ENCODE data around the gene TMEM217. TPM values are rescaled to one million over a fixed set of nuclear protein-coding genes. Genes with fewer than 3 reads are reported as not detected.

The TMEM217 gene
- polyA plus RNA-seq, 1 of the 3 experiments (the other 2 are of a cell fraction): 1.5 TPM

DNA sequence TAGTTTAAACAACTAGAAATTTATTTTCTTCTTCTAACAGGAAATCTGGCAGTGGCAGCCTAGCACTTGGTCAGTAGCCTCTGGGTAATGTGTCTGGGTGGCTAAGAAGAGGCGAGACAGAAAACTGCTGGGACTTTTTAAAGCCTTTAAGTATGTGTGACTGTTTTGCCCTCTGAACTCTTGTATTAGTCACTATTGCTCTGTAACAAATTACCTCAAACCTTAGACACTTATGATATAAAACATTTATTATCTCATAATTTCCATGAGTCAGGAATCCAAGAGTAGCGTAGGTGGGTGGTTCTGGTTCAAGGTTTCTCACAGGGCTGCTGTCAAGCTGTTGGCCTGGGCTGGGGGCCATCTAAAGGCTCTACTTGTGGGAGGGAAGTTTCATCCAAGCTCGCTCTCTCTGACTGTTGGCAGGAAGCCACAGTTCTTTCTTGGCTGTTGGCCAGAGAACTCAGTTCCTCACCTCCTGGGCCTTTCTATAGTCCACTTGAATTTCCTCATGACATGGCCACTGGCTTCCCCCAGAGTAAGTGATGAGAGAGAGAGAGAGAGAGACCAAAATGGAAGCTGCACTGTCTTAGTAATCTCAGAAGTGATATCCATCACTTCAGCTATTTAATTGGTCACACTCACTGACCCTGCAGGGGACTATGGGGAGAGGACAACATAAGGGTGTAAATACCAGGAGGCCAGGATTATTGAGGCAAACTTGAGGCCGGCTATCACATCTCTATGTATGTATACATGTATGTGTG lies 17.8 kb downstream of the TMEM217 start:
- H3K27me3 ChIP-seq (ENCODE audit: insufficient read depth): no peaks in the 10 kb centered on the region
- no peaks in the 10 kb centered on the region for H3K9me3 ChIP-seq
- no peaks in the 10 kb centered on the region for H4K20me1 ChIP-seq (ENCODE audit: insufficient read depth)
- H3K79me2 ChIP-seq (ENCODE audit: insufficient read depth): no peaks in the 10 kb centered on the region
- CTCF ChIA-PET: interaction anchor here (0.9 kb wide), 1 partner anchor 25 kb away, joined by 3 read pairs; no protein-coding TSS in a partner anchor
- DNase-seq: peak; percentile 41
- POLR2A ChIA-PET: no interaction called here
- H3K4me2 ChIP-seq: peak overlapping the region; percentile 18; the same call in 1 of the 2 replicates
- H3F3A ChIP-seq (replicated peaks; ENCODE audit: insufficient read depth): peaks cover 60% of the 10 kb centered on the region
- H3K36me3 ChIP-seq (replicated peaks in 1 of 2; ENCODE audit: control insufficient read depth in 1 of 2, insufficient read depth in 2 of 2, low read length in 1 of 2): no peaks in the 10 kb centered on the region
- H2AFZ ChIP-seq (ENCODE audit: low read depth): no peak overlapping the region
- peak overlapping the region; percentile 61 to 100 for H3K27ac ChIP-seq (ENCODE audit: low read depth in 2 of 2, low read length in 1 of 2)
- H3K9me2 ChIP-seq: no peaks in the 10 kb centered on the region
- WGBS (ENCODE audit: low lambda C conversion rate): 30% methylated on average over 4 of the region's 4 CpGs
- peaks cover 23 to 26% of the 10 kb centered on the region in 2 experiments for H3K4me1 ChIP-seq (ENCODE audit: control insufficient read depth in 1 of 2, insufficient read depth in 2 of 2, low read depth in 1 of 2, low read length in 1 of 2)
- H3K9ac ChIP-seq: peak overlapping the region; percentile 53; the same call in 1 of the 2 replicates
- H3K4me3 ChIP-seq (ENCODE audit: low read depth in 2 of 2, low read length in 1 of 2): no peak overlapping the region
- TF ChIP-seq SMC3 (IDR thresholded peaks at IDR 0.05; ENCODE audit: low read depth, low read length): no peak
- no peak for TF ChIP-seq NRF1 (IDR thresholded peaks at IDR 0.05; ENCODE audit: low read depth, low read length)
- TF ChIP-seq EZH2phosphoT487 (IDR thresholded peaks at IDR 0.05; ENCODE audit: borderline replicate concordance, low read depth): no peak
- TF ChIP-seq NFIC (IDR thresholded peaks at IDR 0.05; ENCODE audit: borderline replicate concordance): peak; percentile 97
- TF ChIP-seq, protein P1, sequence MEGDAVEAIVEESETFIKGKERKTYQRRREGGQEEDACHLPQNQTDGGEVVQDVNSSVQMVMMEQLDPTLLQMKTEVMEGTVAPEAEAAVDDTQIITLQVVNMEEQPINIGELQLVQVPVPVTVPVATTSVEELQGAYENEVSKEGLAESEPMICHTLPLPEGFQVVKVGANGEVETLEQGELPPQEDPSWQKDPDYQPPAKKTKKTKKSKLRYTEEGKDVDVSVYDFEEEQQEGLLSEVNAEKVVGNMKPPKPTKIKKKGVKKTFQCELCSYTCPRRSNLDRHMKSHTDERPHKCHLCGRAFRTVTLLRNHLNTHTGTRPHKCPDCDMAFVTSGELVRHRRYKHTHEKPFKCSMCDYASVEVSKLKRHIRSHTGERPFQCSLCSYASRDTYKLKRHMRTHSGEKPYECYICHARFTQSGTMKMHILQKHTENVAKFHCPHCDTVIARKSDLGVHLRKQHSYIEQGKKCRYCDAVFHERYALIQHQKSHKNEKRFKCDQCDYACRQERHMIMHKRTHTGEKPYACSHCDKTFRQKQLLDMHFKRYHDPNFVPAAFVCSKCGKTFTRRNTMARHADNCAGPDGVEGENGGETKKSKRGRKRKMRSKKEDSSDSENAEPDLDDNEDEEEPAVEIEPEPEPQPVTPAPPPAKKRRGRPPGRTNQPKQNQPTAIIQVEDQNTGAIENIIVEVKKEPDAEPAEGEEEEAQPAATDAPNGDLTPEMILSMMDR (IDR thresholded peaks at IDR 0.05): no peak
- no peak for TF ChIP-seq TAF1 (IDR thresholded peaks at IDR 0.05; ENCODE audit: borderline replicate concordance, low read depth, low read length)
- 0 out of 2 replicates have a peak, but pooled peaks have one; percentile 72 for TF ChIP-seq SIN3A (IDR thresholded peaks at IDR 0.05; ENCODE audit: borderline replicate concordance, low read depth, low read length)
- no peak; the same call in 1 of the 2 replicates for TF ChIP-seq FOXM1 (IDR thresholded peaks at IDR 0.05; ENCODE audit: low read depth)
- TF ChIP-seq CHD2 (IDR thresholded peaks at IDR 0.05; ENCODE audit: low read length, partially characterized antibody): no peak
- no peak for TF ChIP-seq RAD21 (IDR thresholded peaks at IDR 0.05; ENCODE audit: low read length)
- TF ChIP-seq TEAD4 (IDR thresholded peaks at IDR 0.05; ENCODE audit: borderline replicate concordance, insufficient read depth): peak; percentile 43; the same call in 1 of the 2 replicates
- TF ChIP-seq FOXJ3 (CRISPR knock-in tag; IDR thresholded peaks at IDR 0.05): no peak
- TF ChIP-seq FOSL2 (IDR thresholded peaks at IDR 0.05; ENCODE audit: borderline replicate concordance, low read depth): peak; percentile 87
- TF ChIP-seq TCF12 (IDR thresholded peaks at IDR 0.05): peak; percentile 86; the same call in 1 of the 2 replicates
- peak; percentile 12; the same call in 1 of the 2 replicates for TF ChIP-seq POLR2AphosphoS5 (IDR thresholded peaks at IDR 0.05; ENCODE audit: low read depth, low read length)
- no peak for TF ChIP-seq IRF3 (IDR thresholded peaks at IDR 0.05; ENCODE audit: low read depth, low read length)
- TF ChIP-seq, protein P2, sequence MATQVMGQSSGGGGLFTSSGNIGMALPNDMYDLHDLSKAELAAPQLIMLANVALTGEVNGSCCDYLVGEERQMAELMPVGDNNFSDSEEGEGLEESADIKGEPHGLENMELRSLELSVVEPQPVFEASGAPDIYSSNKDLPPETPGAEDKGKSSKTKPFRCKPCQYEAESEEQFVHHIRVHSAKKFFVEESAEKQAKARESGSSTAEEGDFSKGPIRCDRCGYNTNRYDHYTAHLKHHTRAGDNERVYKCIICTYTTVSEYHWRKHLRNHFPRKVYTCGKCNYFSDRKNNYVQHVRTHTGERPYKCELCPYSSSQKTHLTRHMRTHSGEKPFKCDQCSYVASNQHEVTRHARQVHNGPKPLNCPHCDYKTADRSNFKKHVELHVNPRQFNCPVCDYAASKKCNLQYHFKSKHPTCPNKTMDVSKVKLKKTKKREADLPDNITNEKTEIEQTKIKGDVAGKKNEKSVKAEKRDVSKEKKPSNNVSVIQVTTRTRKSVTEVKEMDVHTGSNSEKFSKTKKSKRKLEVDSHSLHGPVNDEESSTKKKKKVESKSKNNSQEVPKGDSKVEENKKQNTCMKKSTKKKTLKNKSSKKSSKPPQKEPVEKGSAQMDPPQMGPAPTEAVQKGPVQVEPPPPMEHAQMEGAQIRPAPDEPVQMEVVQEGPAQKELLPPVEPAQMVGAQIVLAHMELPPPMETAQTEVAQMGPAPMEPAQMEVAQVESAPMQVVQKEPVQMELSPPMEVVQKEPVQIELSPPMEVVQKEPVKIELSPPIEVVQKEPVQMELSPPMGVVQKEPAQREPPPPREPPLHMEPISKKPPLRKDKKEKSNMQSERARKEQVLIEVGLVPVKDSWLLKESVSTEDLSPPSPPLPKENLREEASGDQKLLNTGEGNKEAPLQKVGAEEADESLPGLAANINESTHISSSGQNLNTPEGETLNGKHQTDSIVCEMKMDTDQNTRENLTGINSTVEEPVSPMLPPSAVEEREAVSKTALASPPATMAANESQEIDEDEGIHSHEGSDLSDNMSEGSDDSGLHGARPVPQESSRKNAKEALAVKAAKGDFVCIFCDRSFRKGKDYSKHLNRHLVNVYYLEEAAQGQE (IDR thresholded peaks at IDR 0.05; ENCODE audit: low read depth, low read length): 0 out of 2 replicates have a peak, but pooled peaks have one; percentile 27
- TF ChIP-seq ZBTB33 (IDR thresholded peaks at IDR 0.05; ENCODE audit: borderline replicate concordance, low read depth): no peak
- TF ChIP-seq GATA2 (CRISPR knock-in tag; IDR thresholded peaks at IDR 0.05): no peak
- TF ChIP-seq RCOR1 (IDR thresholded peaks at IDR 0.05; ENCODE audit: low read length): no peak
- TF ChIP-seq RFX5 (IDR thresholded peaks at IDR 0.05; ENCODE audit: low read length): no peak
- TF ChIP-seq, protein P3, sequence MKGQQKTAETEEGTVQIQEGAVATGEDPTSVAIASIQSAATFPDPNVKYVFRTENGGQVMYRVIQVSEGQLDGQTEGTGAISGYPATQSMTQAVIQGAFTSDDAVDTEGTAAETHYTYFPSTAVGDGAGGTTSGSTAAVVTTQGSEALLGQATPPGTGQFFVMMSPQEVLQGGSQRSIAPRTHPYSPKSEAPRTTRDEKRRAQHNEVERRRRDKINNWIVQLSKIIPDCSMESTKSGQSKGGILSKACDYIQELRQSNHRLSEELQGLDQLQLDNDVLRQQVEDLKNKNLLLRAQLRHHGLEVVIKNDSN (IDR thresholded peaks at IDR 0.05; ENCODE audit: borderline replicate concordance, low read depth): no peak
- TF ChIP-seq RXRA (IDR thresholded peaks at IDR 0.05; ENCODE audit: borderline replicate concordance, low read depth): peak; percentile 77; the same call in 1 of the 2 replicates

Measured in SK-N-SH (cell line).